Posterior vena cava (tissue), 2 donors: Measurements from ENCODE around the gene MYL3. TPM values are rescaled to one million over a fixed set of nuclear protein-coding genes. Genes with fewer than 3 reads are reported as not detected.

ENCODE experiments used
- DNase-seq: peaks from one replicate; pipeline ENCODE4 v3.0.0-alpha.2; 2020; ENCODE audit warnings: low spot score
- intact Hi-C, 2 donors: fragments of 100-400 bp; cut with DNase I; formaldehyde crosslinking; loops; one replicate each; pipeline versions ENCODE4 v1.14.1 to v1.14.2; 2022 to 2023
- long read RNA-seq, 2 donors: library from polyadenylated mRNA; unstranded; transcript quantifications; one replicate each; pipeline ENCODE4 v2.0.0, GENCODE V29; 2020 to 2021
- total RNA-seq, 2 donors: library from RNA; stranded (reverse); fragmentation: NEBNext Ultra II Directional; extraction: Animal tissue kit (Norgen Biotek cat#: 25700); gene quantifications; one replicate each; pipeline ENCODE4 v1.2.1, GENCODE V29; 2021
- donor health status: DM: yes; HTN: yes; CAD: no.
- donor health status: DM: yes; HTN: yes; CAD: no.

The MYL3 gene
- total RNA-seq = 1 to 10 TPM; 3.2 to 5.9 TPM
- long read RNA-seq, donor 1, partial matches to known transcripts = 0 of 4 reads
- long read RNA-seq, donor 1, other reads (novel, unspliced or antisense) = 4 of 4 reads
- long read RNA-seq, donor 2, partial matches to known transcripts = 1 of 13 reads
- long read RNA-seq, donor 2, other reads (novel, unspliced or antisense) = 12 of 13 reads

DNA sequence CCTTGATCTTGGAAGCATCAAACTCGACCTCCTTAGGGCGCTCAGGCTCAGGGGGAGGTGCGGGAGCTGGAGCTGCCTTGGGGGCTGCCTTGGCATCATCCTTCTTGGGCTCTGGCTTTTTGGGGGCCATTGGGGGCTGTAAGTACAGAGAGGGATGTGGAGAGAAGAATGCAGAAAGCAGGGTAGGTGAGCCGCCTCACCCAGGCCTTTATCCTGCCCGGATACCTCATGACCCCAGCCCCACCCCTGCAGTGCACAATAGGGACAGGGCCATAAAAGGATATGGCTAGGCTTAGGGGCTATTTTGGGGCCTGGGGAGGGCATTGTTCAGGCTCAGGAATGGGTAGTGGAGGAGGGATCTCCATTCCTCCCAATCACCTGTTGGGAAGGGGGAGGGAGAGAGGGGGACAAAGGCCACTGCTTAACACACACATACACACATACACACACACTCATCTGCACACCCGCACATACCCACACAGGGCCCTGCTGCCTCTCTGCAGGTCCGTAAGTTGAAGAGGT, at the start of gene MYL3:
Gene MYL3, minus strand, starts transcription at position 184 of the 522 bp plus-strand sequence. Its CDS starts 54 bp downstream, at position 130.
- intact Hi-C loops = loop anchor here in 1 of 2 donors (5.0 to 10.0 kb wide), 2 partner anchors 34 to 159 kb away; partner anchors contain the start of gene TMIE
- DNase-seq = peak; percentile 44

DNA sequence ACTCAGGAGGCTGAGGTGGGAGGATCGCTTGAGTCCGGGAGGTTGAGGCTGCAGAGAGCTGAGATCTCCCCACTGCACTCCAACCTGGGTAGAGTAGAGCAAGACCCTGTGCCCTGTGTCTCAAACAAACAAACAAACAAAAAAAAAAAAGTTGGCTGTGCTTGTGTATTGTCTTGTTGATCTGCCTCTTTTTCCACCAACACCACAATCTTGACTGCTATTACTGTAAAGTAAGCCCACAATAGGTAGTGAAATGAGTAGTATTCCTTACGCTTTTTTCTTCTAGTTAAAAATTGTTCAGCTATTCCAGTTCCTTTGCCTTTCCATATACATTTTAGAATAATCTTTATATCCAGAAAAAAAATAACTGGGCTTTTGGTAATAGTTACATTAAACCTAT, 49.7 kb upstream of the MYL3 start:
- DNase-seq = peak; percentile 11
- intact Hi-C loops = loop anchor here in 1 of 2 donors (10.0 kb wide), 1 partner anchor 1062 kb away; no protein-coding TSS in a partner anchor

DNA sequence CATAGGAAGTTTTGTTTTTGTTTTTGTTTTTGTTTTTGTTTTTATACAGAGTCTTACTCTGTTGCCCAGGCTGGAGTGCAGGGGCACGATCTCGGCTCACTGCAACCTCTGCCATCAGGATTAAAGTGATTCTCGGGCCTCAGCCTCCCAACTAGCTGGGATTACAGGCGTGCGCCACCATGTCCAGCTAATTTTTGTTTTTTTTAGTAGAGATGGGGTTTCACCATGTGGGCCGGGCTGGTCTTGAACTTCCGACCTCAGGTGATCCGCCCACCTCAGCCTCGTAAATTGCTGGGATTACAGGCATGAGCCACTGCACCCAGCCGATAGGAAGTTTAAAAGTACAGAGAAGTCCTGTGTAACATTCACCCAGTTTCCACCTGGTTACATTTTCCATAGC, 47.7 kb upstream of the MYL3 start:
- peak; percentile 50 for DNase-seq
- intact Hi-C loops = loop anchor here in 1 of 2 donors (10.0 kb wide), 1 partner anchor 1064 kb away; no protein-coding TSS in a partner anchor

DNA sequence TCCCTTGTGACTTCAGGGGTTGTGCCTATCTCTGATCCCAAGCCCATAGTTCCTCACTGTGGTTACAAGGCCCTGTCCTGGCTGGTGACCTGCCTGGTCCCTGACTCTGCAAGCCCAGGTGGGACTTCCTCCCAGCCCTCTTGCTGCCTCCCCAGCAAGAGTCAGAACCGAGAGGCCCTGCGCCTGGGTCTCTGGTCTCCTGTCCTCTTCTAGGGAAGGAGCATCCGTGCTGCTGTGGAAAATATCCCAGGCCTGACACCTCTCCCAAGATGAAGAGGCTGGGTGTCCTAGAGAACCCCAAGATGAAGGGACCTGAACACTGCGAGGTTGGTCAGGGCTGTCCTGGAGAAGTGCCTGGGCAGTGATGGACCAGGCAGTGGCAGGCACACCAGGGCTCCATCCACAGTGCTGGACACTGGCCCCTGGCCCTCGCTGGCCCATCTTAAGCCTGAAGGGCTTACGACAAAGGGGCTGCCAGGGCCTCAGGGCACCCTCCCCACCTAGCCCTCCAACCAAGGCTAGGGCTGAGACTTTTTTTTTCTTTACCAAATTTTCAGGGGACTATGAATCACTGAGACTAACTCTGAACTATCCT, 47.0 kb upstream of the MYL3 start:
- intact Hi-C loops = loop anchor here in 1 of 2 donors (10.0 kb wide), 1 partner anchor 1065 kb away; no protein-coding TSS in a partner anchor
- peak; percentile 69 for DNase-seq

- DNase-seq = peak; percentile 96
- intact Hi-C loops = loop anchor here (5.0 to 10.0 kb wide), 3 partner anchors 42 to 1065 kb away; no protein-coding TSS in a partner anchor
Measured at GRCh38 chr3:46909535-46910161, 46.4 kb upstream of the MYL3 start.

GRCh38 chr3:46908986-46909534, 45.8 kb upstream of the MYL3 start:
- peak; percentile 84 for DNase-seq
- intact Hi-C loops = loop anchor here (5.0 kb wide), 2 partner anchors 42 to 202 kb away; no protein-coding TSS in a partner anchor

- intact Hi-C loops = loop anchor here (5.0 kb wide), 2 partner anchors 41 to 201 kb away; no protein-coding TSS in a partner anchor
- DNase-seq = peak; percentile 89
Measured at GRCh38 chr3:46908294-46908985, 45.2 kb upstream of the MYL3 start.

GRCh38 chr3:46907960-46908293, 44.7 kb upstream of the MYL3 start:
- no peak for DNase-seq
- intact Hi-C loops = loop anchor here (5.0 kb wide), 2 partner anchors 41 to 201 kb away; no protein-coding TSS in a partner anchor

DNA sequence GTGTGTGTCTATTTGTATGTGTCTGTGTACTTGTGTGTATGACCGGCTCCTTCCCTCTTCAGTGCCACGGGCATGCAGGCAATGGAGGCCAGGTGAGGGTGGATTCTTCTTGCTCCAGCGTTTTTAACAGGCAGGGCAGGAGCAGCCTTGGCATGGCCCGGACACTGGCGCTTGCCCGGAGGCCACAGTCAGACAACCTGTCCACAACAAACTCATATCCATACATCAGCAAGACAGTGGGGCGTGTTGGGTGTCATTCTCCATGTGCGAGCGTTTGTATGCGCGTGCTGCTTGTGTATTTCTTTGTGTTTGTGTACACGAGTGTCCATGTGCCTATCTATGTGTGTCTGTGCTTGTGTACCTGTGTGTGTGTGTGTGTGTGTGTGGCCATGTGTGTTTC, 44.0 kb upstream of the MYL3 start:
- intact Hi-C loops = loop anchor here (5.0 kb wide), 2 partner anchors 40 to 200 kb away; no protein-coding TSS in a partner anchor
- peak; percentile 76 for DNase-seq

DNA sequence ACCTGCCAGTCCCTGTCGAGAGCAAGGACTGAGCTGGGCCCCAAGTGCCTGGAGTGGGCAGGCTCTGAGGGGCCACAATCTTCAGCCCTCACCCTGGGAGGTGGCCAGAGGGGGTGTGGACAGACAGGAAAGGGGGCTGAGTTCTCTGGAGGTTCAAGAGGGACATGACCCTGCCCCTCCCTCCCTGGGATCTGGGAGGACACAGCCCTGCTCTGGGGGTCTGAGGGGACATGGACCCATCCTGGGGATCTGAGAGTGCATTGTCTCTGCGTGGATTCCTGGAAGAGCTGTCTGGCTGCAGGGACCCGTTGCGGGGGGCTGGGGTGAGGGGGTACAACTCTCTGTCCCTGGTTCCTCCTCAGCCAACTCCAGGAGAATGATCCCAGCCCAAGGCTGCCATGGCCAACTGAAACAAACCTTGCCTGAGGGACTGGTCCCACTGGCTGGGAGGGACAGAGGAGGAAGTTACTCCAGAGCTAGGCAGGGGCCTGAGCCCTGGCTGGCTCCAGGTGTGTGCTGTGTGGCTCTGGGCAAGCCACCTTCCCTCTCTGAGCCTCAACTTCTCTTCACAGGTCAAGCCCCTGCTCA, 43.3 kb upstream of the MYL3 start:
- intact Hi-C loops = loop anchor here (5.0 kb wide), 2 partner anchors 39 to 199 kb away; no protein-coding TSS in a partner anchor
- DNase-seq = peak; percentile 73

GRCh38 chr3:46905661-46906451, 42.6 kb upstream of the MYL3 start:
- intact Hi-C loops = loop anchor here (5.0 kb wide), 2 partner anchors 39 to 199 kb away; no protein-coding TSS in a partner anchor

GRCh38 chr3:46905213-46905560, 41.9 kb upstream of the MYL3 start:
- DNase-seq = peak; percentile 67
- intact Hi-C loops = loop anchor here (5.0 kb wide), 2 partner anchors 38 to 198 kb away; no protein-coding TSS in a partner anchor

More at GRCh38 chr3:46905661-46906451, 42.6 kb upstream of the MYL3 start:
- DNase-seq = peak; percentile 78

DNA sequence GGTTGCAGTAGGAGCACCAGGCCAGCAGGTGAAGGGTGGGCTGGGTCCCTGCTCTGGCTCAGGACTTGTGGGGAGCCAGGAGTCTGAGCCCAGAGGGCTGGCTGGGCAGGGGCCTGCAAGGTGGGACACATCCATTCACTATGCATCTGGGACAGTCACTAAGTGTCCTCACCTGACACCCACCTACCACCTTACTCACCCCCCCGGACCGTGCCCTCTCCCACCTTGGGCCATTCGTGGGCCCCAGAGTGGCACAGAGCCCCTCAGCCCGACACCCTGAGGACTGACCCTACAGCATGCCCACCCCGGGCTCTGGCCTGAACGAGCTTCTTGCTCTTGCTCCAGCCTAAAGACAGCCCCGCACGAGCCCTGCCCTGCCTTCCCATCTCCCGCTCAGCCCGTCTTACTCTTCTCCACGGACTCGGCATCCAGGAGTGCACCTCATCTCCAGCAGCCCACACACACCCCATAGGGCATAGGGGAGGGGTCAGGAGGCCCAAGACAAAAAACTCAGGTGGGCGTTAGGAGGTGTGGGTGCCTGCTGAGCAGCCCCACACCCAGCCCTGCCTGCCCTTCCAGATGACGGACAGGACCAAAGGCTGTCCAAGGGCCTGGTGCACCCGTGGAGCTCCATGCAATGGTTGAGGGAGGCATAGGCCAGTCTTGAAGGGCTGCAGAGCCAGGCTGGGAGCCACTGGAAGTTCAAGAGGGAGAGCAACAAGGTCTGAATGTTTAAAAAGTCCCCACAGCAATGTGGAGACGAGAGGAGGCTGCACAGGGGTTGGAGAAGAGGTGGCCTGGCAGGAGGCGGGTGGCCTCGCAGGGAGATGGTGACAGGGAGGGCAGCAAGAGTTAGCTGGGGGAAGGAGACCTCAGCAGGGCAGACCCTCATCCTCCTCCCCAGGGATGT, 41.3 kb upstream of the MYL3 start:
- intact Hi-C loops = loop anchor here (5.0 kb wide), 2 partner anchors 37 to 197 kb away; no protein-coding TSS in a partner anchor
- peak; percentile 72 for DNase-seq

GRCh38 chr3:46903341-46904302, 40.4 kb upstream of the MYL3 start:
- DNase-seq = peak; percentile 82
- intact Hi-C loops = no loop called here

GRCh38 chr3:46902188-46902631, 39.0 kb upstream of the MYL3 start:
- intact Hi-C loops = no loop called here
- DNase-seq = peak; percentile 66
